HepG2 (cell line): ENCODE measurements around the gene AMD1. TPM values are rescaled to one million over a fixed set of nuclear protein-coding genes. Genes with fewer than 3 reads are reported as not detected.

Source experiments
- FOXJ3 ChIP-seq: sonication (generic); formaldehyde crosslinking; IDR thresholded peaks from 2 replicates; pipeline ENCODE4 v1.4.0; 2020; ENCODE audit warnings: missing genetic modification reagents, mild to moderate bottlenecking, borderline replicate concordance
- MAF1 ChIP-seq: sonication (generic); formaldehyde crosslinking; IDR thresholded peaks from 2 replicates; pipeline ENCODE4 v1.5.0; 2020; ENCODE audit warnings: missing genetic modification reagents, borderline replicate concordance
- MBD4 ChIP-seq: IDR thresholded peaks from 2 replicates; pipeline ENCODE4 v1.6.1; 2012; ENCODE audit warnings: low read length, inconsistent platforms, borderline replicate concordance
- NFAT5 ChIP-seq: sonication (generic); formaldehyde crosslinking; IDR thresholded peaks from 2 replicates; pipeline ENCODE4 v1.4.0; 2020; ENCODE audit warnings: missing genetic modification reagents
- NR2F2 ChIP-seq: IDR thresholded peaks from 2 replicates; pipeline ENCODE4 v1.6.1; 2012; ENCODE audit warnings: low read depth, inconsistent platforms, borderline replicate concordance
- REST ChIP-seq, 2 experiments: IDR thresholded peaks; 2 replicates each; pipeline ENCODE4 v1.6.1; 2011 to 2012; ENCODE audit warnings: low read length in 2 of 2, borderline replicate concordance in 1 of 2, low read depth in 1 of 2, mild to moderate bottlenecking in 1 of 2, moderate library complexity in 1 of 2
- RXRA ChIP-seq: sonication (generic); formaldehyde crosslinking; IDR thresholded peaks from 2 replicates; pipeline ENCODE4 v1.5.1; 2020; ENCODE audit warnings: missing genetic modification reagents
- TCF7 ChIP-seq: sonication (generic); IDR thresholded peaks from 2 replicates; pipeline ENCODE4 v1.6.1; 2016; ENCODE audit warnings: antibody characterized with exemption, low read depth
- ZC3H13 ChIP-seq: sonication (generic); formaldehyde crosslinking; IDR thresholded peaks from 2 replicates; pipeline ENCODE4 v1.8.1; 2023; ENCODE audit warnings: mild to moderate bottlenecking, missing genetic modification reagents, moderate library complexity
- ZGPAT ChIP-seq: IDR thresholded peaks from 2 replicates; pipeline ENCODE4 v1.6.1; 2016; ENCODE audit warnings: mild to moderate bottlenecking
- ZNF124 ChIP-seq: sonication (generic); formaldehyde crosslinking; IDR thresholded peaks from 2 replicates; pipeline ENCODE4 v1.4.0; 2020; ENCODE audit warnings: missing genetic modification reagents
- ZNF280D ChIP-seq: sonication (generic); formaldehyde crosslinking; IDR thresholded peaks from 2 replicates; pipeline ENCODE4 v1.5.1; 2020; ENCODE audit warnings: mild to moderate bottlenecking, missing genetic modification reagents
- ZNF674 ChIP-seq: sonication (generic); formaldehyde crosslinking; IDR thresholded peaks from 2 replicates; pipeline ENCODE4 v1.5.0; 2020; ENCODE audit warnings: low read depth, mild to moderate bottlenecking, missing genetic modification reagents
- ZNF713 ChIP-seq: sonication (generic); formaldehyde crosslinking; IDR thresholded peaks from 2 replicates; pipeline ENCODE4 v1.4.0; 2020; ENCODE audit warnings: mild to moderate bottlenecking, missing genetic modification reagents
- polyA plus RNA-seq, 8 experiments: library from polyadenylated mRNA; depleted of rRNA in 3 of 8; stranded (reverse) in 7 of 8; unstranded in 1 of 8; fragments of >200 nt; fragmentation: Illumina TruSeq in 4 of 8; extraction: Trizol in 4 of 8; gene quantifications; 2 replicates each; pipeline versions ENCODE4 v1.2.1 to v1.2.3, GENCODE V29; 2011 to 2016; ENCODE audit warnings: low read depth in 4 of 8, missing spikeins in 1 of 8, mixed read lengths in 1 of 8; ENCODE audit not compliant: insufficient read depth in 1 of 8
- total RNA-seq, 5 experiments: library from RNA; depleted of rRNA; stranded (reverse); fragments of >200 nt; fragmentation: Illumina TruSeq; extraction: Trizol; gene quantifications; 2 replicates each; pipeline ENCODE4 v1.2.3, GENCODE V29; 2016; ENCODE audit warnings: low read depth in 1 of 5

AMD1 gene
- total and polyA plus RNA-seq, 2 of the 13 experiments (the other 11 are each of a cell fraction or from before 2014, with no cell fraction given) = 108 to 123 TPM

- TF ChIP-seq NFAT5 (CRISPR knock-in tag) (peak; percentile 10), NR2F2 (0 out of 2 replicates have a peak, but pooled peaks have one; percentile 37), MAF1 (CRISPR knock-in tag) (no peak), ZNF674 (CRISPR knock-in tag) (no peak), MBD4 (no peak), FOXJ3 (CRISPR knock-in tag) (peak; percentile 60; the same call in 1 of the 2 replicates), ZNF713 (CRISPR knock-in tag) (no peak), ZNF280D (CRISPR knock-in tag) (peak; percentile 74; the same call in 1 of the 2 replicates), REST (IDR thresholded peaks at IDR 0.05; ENCODE audit: borderline replicate concordance in 1 of 2, low read depth in 1 of 2, low read length in 2 of 2) (peak in 1 of 2 experiments; percentile 83; a peak in 1 of 4 replicates), ZGPAT (CRISPR knock-in tag) (peak; percentile 59; the same call in 1 of the 2 replicates), ZNF124 (CRISPR knock-in tag) (peak; percentile 77; the same call in 1 of the 2 replicates), RXRA (peak; percentile 67; the same call in 1 of the 2 replicates), TCF7 (no peak), ZC3H13 (0 out of 2 replicates have a peak, but pooled peaks have one; percentile 33)
Observed at GRCh38 chr6:110873981-110874879, at the start of gene AMD1 (continued).
